Ectodermal cell (in vitro differentiated cells): ENCODE data around the gene PIANP.

ENCODE experiments used
- H3K27ac ChIP-seq: 2 replicates; pipeline ENCODE4 v1.7.0; 2013; ENCODE audit warnings: mild to moderate bottlenecking, low read depth, low read length; ENCODE audit not compliant: insufficient read depth, poor library complexity, severe bottlenecking
- H3K27me3 ChIP-seq: 2 replicates; pipeline ENCODE4 v1.7.0; 2013; ENCODE audit warnings: mild to moderate bottlenecking, low read length; ENCODE audit not compliant: insufficient read depth, control insufficient read depth, poor library complexity, severe bottlenecking
- H3K36me3 ChIP-seq: one replicate; pipeline ENCODE4 v1.7.0; 2013; ENCODE audit warnings: low read length; ENCODE audit not compliant: control insufficient read depth, insufficient read depth
- H3K4me1 ChIP-seq: one replicate; pipeline ENCODE4 v1.7.0; 2013; ENCODE audit warnings: low read length; ENCODE audit not compliant: control insufficient read depth, insufficient read depth
- H3K4me3 ChIP-seq: 2 replicates; pipeline ENCODE4 v1.7.0; 2013; ENCODE audit warnings: low read depth, low read length, control low read depth; ENCODE audit not compliant: insufficient read depth
- H3K9me3 ChIP-seq: 2 replicates; pipeline ENCODE4 v1.7.0; 2013; ENCODE audit warnings: mild to moderate bottlenecking, low read length, moderate library complexity; ENCODE audit not compliant: control insufficient read depth
- WGBS, 2 experiments: methylation state at CpG; one replicate each; pipeline ENCODE4 v1.1.7; 2013; ENCODE audit warnings: missing lambda C conversion rate in 2 of 2; 5-methylcytosine and 5-hydroxymethylcytosine counted together

Gene PIANP

GRCh38 chr12:6672143-6672542, 28.5 kb downstream of the PIANP start:
- H3K4me3 ChIP-seq: no peak overlapping the region
- peaks cover 59% of the 10 kb centered on the region for H3K36me3 ChIP-seq
- no peaks in the 10 kb centered on the region for H3K27me3 ChIP-seq
- no peaks in the 10 kb centered on the region for H3K9me3 ChIP-seq
- no peak overlapping the region for H3K27ac ChIP-seq
- no peaks in the 10 kb centered on the region for H3K4me1 ChIP-seq
- 94 to 96% methylated on average over 18 of the region's 18 CpGs for WGBS, 2 experiments

DNA sequence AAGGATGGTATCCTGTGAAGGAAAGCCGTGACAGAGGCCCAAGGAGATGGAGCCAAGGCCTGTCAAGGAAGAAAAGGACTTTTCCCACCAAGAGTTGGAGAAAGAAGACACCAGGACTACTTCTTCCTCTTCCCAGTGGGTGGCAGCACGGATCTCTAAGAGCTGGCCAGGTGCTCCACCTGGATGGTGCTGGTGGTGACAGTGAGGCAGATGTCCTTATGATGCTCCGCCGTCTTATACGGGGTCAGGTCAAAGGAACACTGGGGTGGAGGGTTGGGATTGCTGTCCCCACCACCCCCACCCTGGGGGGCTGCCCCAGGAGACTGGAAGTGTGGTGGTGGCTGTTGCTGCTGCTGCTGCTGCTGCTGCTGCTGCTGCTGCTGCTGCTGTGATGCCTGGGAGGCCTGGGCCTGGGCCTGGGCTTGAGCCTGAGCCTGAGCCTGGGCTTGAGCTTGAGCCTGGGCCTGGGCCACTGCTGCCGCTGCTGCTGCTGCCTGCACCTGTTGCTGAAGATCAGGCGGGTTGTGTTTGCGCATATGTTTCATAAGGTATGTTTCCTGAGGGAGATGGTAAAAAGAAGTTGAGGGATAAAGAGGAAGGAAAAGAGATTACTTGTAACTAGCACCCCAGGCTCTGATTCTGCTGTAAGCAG, 32.9 kb downstream of the PIANP start:
- Histone ChIP-seq H3K27ac (no peak overlapping the region), H3K4me1 (no peaks in the 10 kb centered on the region), H3K36me3 (peaks cover 54% of the 10 kb centered on the region), H3K4me3 (no peak overlapping the region), H3K27me3 (no peaks in the 10 kb centered on the region), H3K9me3 (no peaks in the 10 kb centered on the region)
- WGBS, 2 experiments: 89 to 93% methylated on average over 8 of the region's 8 CpGs

DNA sequence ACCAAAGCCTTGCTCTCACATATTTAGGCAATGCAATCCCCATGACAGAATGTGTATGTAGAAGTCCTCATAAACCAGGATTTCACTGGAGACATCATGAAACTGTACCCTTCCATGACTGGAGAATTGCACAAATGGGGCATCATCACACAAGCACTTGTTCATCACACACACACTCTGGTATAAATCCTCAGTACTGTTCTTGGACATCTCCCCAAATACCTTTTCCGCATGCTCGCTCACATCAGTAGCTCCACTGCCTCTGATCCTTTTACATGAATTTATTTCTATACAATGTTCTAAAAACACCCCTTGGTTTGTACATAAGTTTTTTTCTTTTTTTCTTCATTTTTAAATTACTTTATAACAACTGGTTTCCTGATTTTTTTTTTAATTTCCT, 34.4 kb downstream of the PIANP start:
- WGBS, 2 experiments: 96 to 99% methylated on average over 2 of the region's 2 CpGs
- H3K36me3 ChIP-seq: peaks cover 39% of the 10 kb centered on the region
- H3K27ac ChIP-seq: no peak overlapping the region
- H3K4me1 ChIP-seq: peaks cover 3% of the 10 kb centered on the region
- no peaks in the 10 kb centered on the region for H3K27me3 ChIP-seq
- H3K4me3 ChIP-seq: no peak overlapping the region
- H3K9me3 ChIP-seq: no peaks in the 10 kb centered on the region

DNA sequence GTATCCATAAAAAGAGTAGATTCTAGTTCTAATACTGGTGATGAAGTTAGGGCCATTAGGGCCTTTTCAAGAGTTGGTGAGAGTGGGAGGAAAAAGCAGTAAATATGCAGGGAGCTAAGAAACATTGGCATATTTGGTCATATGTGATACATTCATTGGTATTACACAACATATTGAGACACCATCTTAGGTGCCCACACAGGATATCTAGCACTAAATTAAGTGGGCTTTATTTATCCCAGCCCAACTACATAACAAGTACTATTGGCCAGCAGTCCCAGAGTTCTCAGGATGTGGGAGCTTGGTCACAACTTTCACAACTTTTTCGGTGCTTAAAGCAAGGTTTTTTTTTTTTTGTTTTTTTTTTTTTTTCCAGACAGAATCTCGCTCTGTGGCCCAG, 35.7 kb downstream of the PIANP start:
- H3K4me3 ChIP-seq: no peak overlapping the region
- 93 to 97% methylated on average over 2 of the region's 2 CpGs for WGBS, 2 experiments
- H3K36me3 ChIP-seq: peaks cover 27% of the 10 kb centered on the region
- H3K9me3 ChIP-seq: no peaks in the 10 kb centered on the region
- H3K27me3 ChIP-seq: no peaks in the 10 kb centered on the region
- peaks cover 3% of the 10 kb centered on the region for H3K4me1 ChIP-seq
- no peak overlapping the region for H3K27ac ChIP-seq

DNA sequence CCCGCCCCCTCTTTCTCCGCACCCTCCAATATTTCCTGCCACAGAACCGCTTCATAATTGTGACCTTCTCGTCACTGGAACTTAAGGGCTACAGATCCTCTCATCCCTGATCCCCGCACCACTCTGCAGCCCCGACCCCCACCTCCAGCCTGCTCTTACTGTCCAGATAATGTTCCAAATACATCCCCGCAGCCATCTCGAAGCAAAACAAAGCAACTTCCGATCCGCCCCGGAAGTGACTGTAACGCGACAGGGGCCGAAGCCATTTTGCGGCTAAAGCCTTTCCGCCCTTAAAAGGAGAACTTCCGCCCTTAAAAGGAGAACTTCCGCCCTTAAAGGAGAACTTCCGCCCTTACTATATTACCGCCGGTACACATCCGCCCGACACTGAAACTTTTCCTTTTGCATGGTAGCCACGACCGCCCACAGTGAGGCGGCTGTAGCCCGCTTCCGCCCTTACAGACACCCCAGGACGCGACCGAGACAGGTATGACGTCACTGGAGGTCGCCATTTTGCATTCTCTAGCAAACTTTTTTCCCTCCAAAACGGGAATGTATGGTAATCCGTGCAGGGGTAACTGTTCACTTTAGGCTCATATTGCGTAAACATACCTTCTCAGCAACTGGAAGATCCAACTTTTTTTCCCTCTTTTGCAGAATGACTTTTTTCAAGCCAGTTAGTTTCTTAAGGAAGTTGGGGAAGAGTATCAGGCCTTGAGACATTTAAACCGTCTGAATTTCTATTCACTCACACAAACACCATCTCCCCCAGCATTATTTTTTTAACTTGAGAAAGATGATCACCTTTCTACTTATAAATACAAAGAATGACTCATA, 37.5 kb downstream of the PIANP start, which contains the start of gene ING4:
ING4 (minus strand) TSS at position 214 of the 837 bp plus-strand sequence; CDS start at position 196, 18 bp downstream.
- Histone ChIP-seq H3K9me3 (no peaks in the 10 kb centered on the region), H3K4me1 (peaks cover 3% of the 10 kb centered on the region), H3K27ac (peak within 1 kb of the TSS; percentile 71), H3K4me3 (peak within 1 kb of the TSS; percentile 79), H3K27me3 (no peaks in the 10 kb centered on the region), H3K36me3 (peaks cover 13% of the 10 kb centered on the region)
- WGBS, 2 experiments: 3% methylated on average over 37 of the region's 37 CpGs

DNA sequence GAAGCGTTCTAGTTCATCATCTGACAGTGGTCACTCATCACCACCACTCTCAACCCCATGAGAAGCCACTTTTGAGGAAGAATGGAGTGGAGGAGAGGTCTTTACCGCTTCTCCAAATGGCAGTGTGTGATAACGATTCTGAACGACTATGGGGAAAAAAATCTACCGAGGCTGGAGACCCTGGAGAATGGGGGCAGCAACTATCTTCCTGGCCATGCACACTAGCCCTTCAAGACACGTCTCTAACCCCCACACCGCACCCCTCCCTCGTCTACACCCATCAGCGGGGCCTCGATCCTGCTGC, 38.1 kb downstream of the PIANP start:
- Histone ChIP-seq H3K9me3 (no peaks in the 10 kb centered on the region), H3K4me1 (peaks cover 3% of the 10 kb centered on the region), H3K4me3 (peak overlapping the region; percentile 79), H3K27ac (peak overlapping the region; percentile 71), H3K36me3 (peaks cover 8% of the 10 kb centered on the region), H3K27me3 (no peaks in the 10 kb centered on the region)
- WGBS, 2 experiments: 1 to 2% methylated on average over 10 of the region's 10 CpGs

DNA sequence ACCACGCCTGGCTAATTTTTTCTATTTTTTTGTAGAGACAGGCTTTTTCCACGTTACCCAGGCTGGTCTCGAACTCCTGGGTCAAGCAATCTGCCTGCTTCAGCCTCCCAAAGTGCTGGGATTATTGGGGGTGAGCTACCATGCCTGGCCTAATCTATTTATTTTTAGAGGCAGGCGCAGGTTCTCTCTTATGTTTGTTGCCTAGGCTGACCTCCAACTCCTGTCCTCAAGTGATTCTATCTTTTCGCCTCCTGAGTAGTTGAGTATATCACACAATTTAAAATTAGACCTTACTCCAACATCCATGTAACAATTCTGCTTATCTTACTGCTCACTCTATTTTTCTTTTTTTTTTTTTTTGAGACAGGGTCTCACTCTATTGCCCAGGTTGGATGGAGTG, 46.6 kb downstream of the PIANP start:
- H3K36me3 ChIP-seq: peaks cover 40% of the 10 kb centered on the region
- WGBS, 2 experiments: 92 to 95% methylated on average over 5 of the region's 5 CpGs
- H3K27ac ChIP-seq: no peak overlapping the region
- no peaks in the 10 kb centered on the region for H3K9me3 ChIP-seq
- H3K4me1 ChIP-seq: no peaks in the 10 kb centered on the region
- H3K4me3 ChIP-seq: no peak overlapping the region
- H3K27me3 ChIP-seq: no peaks in the 10 kb centered on the region

GRCh38 chr12:6653342-6653741, 47.3 kb downstream of the PIANP start:
- Histone ChIP-seq H3K4me1 (no peaks in the 10 kb centered on the region), H3K27me3 (no peaks in the 10 kb centered on the region), H3K27ac (no peak overlapping the region), H3K9me3 (no peaks in the 10 kb centered on the region), H3K36me3 (peaks cover 40% of the 10 kb centered on the region), H3K4me3 (no peak overlapping the region)
- 93 to 97% methylated on average over 1 of the region's 1 CpG for WGBS, 2 experiments

GRCh38 chr12:6652391-6652790, 48.2 kb downstream of the PIANP start:
- WGBS, 2 experiments: 92 to 96% methylated on average over 12 of the region's 12 CpGs
- H3K9me3 ChIP-seq: no peaks in the 10 kb centered on the region
- no peak overlapping the region for H3K27ac ChIP-seq
- peaks cover 40% of the 10 kb centered on the region for H3K36me3 ChIP-seq
- H3K4me3 ChIP-seq: no peak overlapping the region
- no peaks in the 10 kb centered on the region for H3K4me1 ChIP-seq
- no peaks in the 10 kb centered on the region for H3K27me3 ChIP-seq

DNA sequence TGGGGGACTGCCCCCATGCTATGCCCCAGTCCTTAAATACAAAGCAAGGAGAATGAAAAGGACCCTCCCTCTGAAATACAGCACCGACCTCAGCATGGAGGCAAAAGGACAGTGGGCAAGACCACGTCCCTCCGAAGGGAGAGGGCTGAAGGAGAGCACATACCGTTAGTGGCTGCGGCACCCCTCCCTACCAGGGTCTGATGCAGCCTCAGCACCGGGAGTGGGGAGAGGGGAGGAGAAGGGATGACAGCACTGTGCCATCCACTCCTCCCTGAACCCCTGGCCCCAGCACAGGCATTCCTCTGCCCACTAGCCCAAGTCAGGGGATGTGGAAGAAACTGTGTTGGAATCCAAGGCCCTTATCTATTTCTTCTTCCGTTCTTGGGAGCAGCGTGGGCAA, 49.8 kb downstream of the PIANP start:
- 94 to 96% methylated on average over 8 of the region's 8 CpGs for WGBS, 2 experiments
- Histone ChIP-seq H3K9me3 (no peaks in the 10 kb centered on the region), H3K4me3 (no peak overlapping the region), H3K27me3 (no peaks in the 10 kb centered on the region), H3K27ac (no peak overlapping the region), H3K4me1 (no peaks in the 10 kb centered on the region), H3K36me3 (peaks cover 40% of the 10 kb centered on the region)
